Measurements from ENCODE around the gene PSMB4.

DNA sequence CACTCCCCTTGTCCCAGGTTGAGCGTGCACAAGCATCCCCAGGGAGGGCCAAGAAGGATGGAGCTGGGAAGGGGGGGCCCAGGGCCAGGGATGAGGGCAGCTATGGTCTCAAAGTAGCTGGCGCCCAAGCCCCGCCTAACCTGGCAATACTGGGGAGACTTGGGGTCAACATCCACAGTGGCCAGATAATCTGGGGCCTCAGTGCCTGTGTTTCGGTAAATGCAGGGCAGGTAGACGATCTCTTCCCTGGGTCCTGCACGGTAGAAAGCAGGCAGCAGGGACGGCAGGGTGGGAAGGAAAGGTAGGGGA lies 30.1 kb upstream of the PSMB4 start:
- no peak for TF ChIP-seq POLR2A (IDR thresholded peaks at IDR 0.05)
- TF ChIP-seq, protein P1, sequence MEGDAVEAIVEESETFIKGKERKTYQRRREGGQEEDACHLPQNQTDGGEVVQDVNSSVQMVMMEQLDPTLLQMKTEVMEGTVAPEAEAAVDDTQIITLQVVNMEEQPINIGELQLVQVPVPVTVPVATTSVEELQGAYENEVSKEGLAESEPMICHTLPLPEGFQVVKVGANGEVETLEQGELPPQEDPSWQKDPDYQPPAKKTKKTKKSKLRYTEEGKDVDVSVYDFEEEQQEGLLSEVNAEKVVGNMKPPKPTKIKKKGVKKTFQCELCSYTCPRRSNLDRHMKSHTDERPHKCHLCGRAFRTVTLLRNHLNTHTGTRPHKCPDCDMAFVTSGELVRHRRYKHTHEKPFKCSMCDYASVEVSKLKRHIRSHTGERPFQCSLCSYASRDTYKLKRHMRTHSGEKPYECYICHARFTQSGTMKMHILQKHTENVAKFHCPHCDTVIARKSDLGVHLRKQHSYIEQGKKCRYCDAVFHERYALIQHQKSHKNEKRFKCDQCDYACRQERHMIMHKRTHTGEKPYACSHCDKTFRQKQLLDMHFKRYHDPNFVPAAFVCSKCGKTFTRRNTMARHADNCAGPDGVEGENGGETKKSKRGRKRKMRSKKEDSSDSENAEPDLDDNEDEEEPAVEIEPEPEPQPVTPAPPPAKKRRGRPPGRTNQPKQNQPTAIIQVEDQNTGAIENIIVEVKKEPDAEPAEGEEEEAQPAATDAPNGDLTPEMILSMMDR (IDR thresholded peaks at IDR 0.05), result no peak

All from lower leg skin (tissue), 3 donors.